GM18508 (cell line): ENCODE data around the gene SLC2A3.
"Not testable (repeated sequence)": the region's sequence is repeated elsewhere in the genome, so short reads cannot be mapped to it uniquely, and the experiment has no call there.

Experiments used
- ATAC-seq: cut with Tn5 transposase; IDR thresholded peaks from one replicate; pipeline ENCODE4 v1.9.1; 2021; ENCODE audit warnings: moderate number of reproducible peaks; ENCODE audit not compliant: insufficient read depth, unreplicated experiment

The SLC2A3 gene

GRCh38 chr12:7917392-7918267, 18.4 kb downstream of the SLC2A3 start:
- no peak for ATAC-seq

- ATAC-seq: no peak
Observed at GRCh38 chr12:7916936-7917335, 19.1 kb downstream of the SLC2A3 start.

GRCh38 chr12:7915661-7916403, 20.2 kb downstream of the SLC2A3 start:
- no peak for ATAC-seq

- ATAC-seq: not testable (repeated sequence)
Observed at GRCh38 chr12:7910106-7910505, 25.9 kb downstream of the SLC2A3 start.

- ATAC-seq: no peak
Observed at GRCh38 chr12:7907009-7907408, 29.0 kb downstream of the SLC2A3 start.

- ATAC-seq: not testable (repeated sequence)
Observed at GRCh38 chr12:7906303-7906702, 29.7 kb downstream of the SLC2A3 start.

GRCh38 chr12:7905600-7906125, 30.3 kb downstream of the SLC2A3 start:
- not testable (repeated sequence) for ATAC-seq

- no peak for ATAC-seq
Observed at GRCh38 chr12:7905071-7905470, 30.9 kb downstream of the SLC2A3 start.

GRCh38 chr12:7902416-7902815, 33.6 kb downstream of the SLC2A3 start:
- not testable (repeated sequence) for ATAC-seq

- ATAC-seq: no peak
Observed at GRCh38 chr12:7899755-7900154, 36.2 kb downstream of the SLC2A3 start.

GRCh38 chr12:7896726-7897125, 39.3 kb downstream of the SLC2A3 start:
- not testable (repeated sequence) for ATAC-seq

- no peak for ATAC-seq
Observed at GRCh38 chr12:7892186-7892980, 43.6 kb downstream of the SLC2A3 start.

- ATAC-seq: no peak
Observed at GRCh38 chr12:7884689-7885088, 51.3 kb downstream of the SLC2A3 start.

- ATAC-seq: not testable (repeated sequence)
Observed at GRCh38 chr12:7881736-7882120, 54.3 kb downstream of the SLC2A3 start.

GRCh38 chr12:7880952-7881735, 54.8 kb downstream of the SLC2A3 start:
- ATAC-seq: not testable (repeated sequence)

- ATAC-seq: no peak
Observed at GRCh38 chr12:7879246-7879645, 56.7 kb downstream of the SLC2A3 start.

GRCh38 chr12:7877420-7877819, 58.6 kb downstream of the SLC2A3 start:
- no peak for ATAC-seq

- ATAC-seq: no peak
Observed at GRCh38 chr12:7872566-7873319, 63.2 kb downstream of the SLC2A3 start, which contains the start of gene SLC2A14. Gene SLC2A14, minus strand, starts transcription at chr12:7872915. Its CDS starts 3,035 bp downstream, at chr12:7869880.

- ATAC-seq: no peak
Observed at GRCh38 chr12:7870335-7870734, 65.7 kb downstream of the SLC2A3 start.
